ENCODE results near the gene CEACAM1.
"Not testable (repeated sequence)": the region's sequence is repeated elsewhere in the genome, so short reads cannot be mapped to it uniquely, and the experiment has no call there.

- TF ChIP-seq CTCF, POLR2A (IDR thresholded peaks at IDR 0.05): not testable (repeated sequence)
These were observed 20.8 kb upstream of the CEACAM1 start for GRCh38 chr19:42549067-42549466.
